Activated naive CD8-positive, alpha-beta T cell treated with anti-CD3 and anti-CD28 coated beads, Interleukin-2, amount 10 ng/mL, durations not matched to agents 7 days and 5 days (primary cell): ENCODE results near the gene ZNRD2. TPM values are rescaled to one million over a fixed set of nuclear protein-coding genes. Genes with fewer than 3 reads are reported as not detected.

Experiments
- ATAC-seq: fragments of 150-1000 bp; cut with Tn5 transposase; one replicate; pipeline ENCODE4 v1.10.0; 2021; ENCODE audit warnings: low read depth, moderate library complexity
- POLR2A ChIA-PET: fragments of 350-600 bp; sonication (Branson Sonifier 250); formaldehyde crosslinking; loops from one replicate; lab custom pipeline; 2021; ENCODE audit warnings: antibody characterized with exemption; lab: Charles Lee
- DNase-seq: peaks from one replicate; pipeline ENCODE4 v3.0.0; 2021
- H3K27ac Mint-ChIP-seq: one replicate; pipeline ENCODE4 v1.8.0; 2022; ENCODE audit warnings: mild to moderate bottlenecking, mixed read lengths
- H3K27me3 Mint-ChIP-seq: one replicate; pipeline ENCODE4 v1.8.0; 2022; ENCODE audit warnings: mild to moderate bottlenecking, moderate library complexity, mixed read lengths
- H3K36me3 Mint-ChIP-seq: one replicate; pipeline ENCODE4 v1.8.0; 2021; ENCODE audit warnings: mild to moderate bottlenecking, mixed read lengths
- H3K4me1 Mint-ChIP-seq: one replicate; pipeline ENCODE4 v1.8.0; 2021; ENCODE audit warnings: mixed read lengths
- H3K4me3 Mint-ChIP-seq: one replicate; pipeline ENCODE4 v1.8.0; 2022; ENCODE audit warnings: mild to moderate bottlenecking, moderate library complexity, mixed read lengths
- H3K9me3 Mint-ChIP-seq: one replicate; pipeline ENCODE4 v1.8.0; 2021; ENCODE audit warnings: mixed read lengths
- total RNA-seq, 2 experiments: library from RNA; stranded (reverse); gene quantifications; one replicate each; pipeline ENCODE4 v1.2.3, GENCODE V29; 2021

Gene ZNRD2
- total RNA-seq, 2 experiments from 2014 or later = 27.2 to 30.0 TPM

GRCh38 chr11:65529475-65530156 lies 40.7 kb upstream of the ZNRD2 start:
- Mint-ChIP-seq H3K36me3 (peaks cover 16% of the 10 kb centered on the region), H3K4me1 (peaks cover 23% of the 10 kb centered on the region), H3K9me3 (no peaks in the 10 kb centered on the region), H3K4me3 (no peak overlapping the region), H3K27me3 (no peaks in the 10 kb centered on the region), H3K27ac (peak overlapping the region; percentile 79)
- ATAC-seq (no peak), DNase-seq (no peak)
- POLR2A ChIA-PET = interaction anchor here (1.2 to 2.2 kb wide), 3 partner anchors 9 to 22 kb away, joined by 3 to 7 read pairs (median 4); no protein-coding TSS in a partner anchor

GRCh38 chr11:65530157-65530496 lies 40.1 kb upstream of the ZNRD2 start:
- Mint-ChIP-seq H3K4me1 (peaks cover 23% of the 10 kb centered on the region), H3K36me3 (peaks cover 18% of the 10 kb centered on the region), H3K9me3 (no peaks in the 10 kb centered on the region), H3K27ac (peak overlapping the region; percentile 79), H3K4me3 (no peak overlapping the region), H3K27me3 (no peaks in the 10 kb centered on the region)
- POLR2A ChIA-PET = interaction anchor here (1.2 to 2.2 kb wide), 3 partner anchors 8 to 22 kb away, joined by 3 to 7 read pairs (median 4); no protein-coding TSS in a partner anchor
- DNase-seq (no peak), ATAC-seq (peak; percentile 83)

GRCh38 chr11:65532388-65533064 lies 37.8 kb upstream of the ZNRD2 start:
- Mint-ChIP-seq H3K4me3 (no peak overlapping the region), H3K9me3 (no peaks in the 10 kb centered on the region), H3K27ac (no peak overlapping the region), H3K27me3 (no peaks in the 10 kb centered on the region), H3K4me1 (peaks cover 16% of the 10 kb centered on the region), H3K36me3 (peaks cover 16% of the 10 kb centered on the region)
- POLR2A ChIA-PET = interaction anchor here (0.6 kb wide), 1 partner anchor 63 kb away, joined by 3 read pairs; no protein-coding TSS in a partner anchor
- no peak for DNase-seq
- no peak for ATAC-seq

- Mint-ChIP-seq H3K4me3 (no peak overlapping the region), H3K4me1 (peaks cover 5% of the 10 kb centered on the region), H3K36me3 (peaks cover 10% of the 10 kb centered on the region), H3K27ac (no peak overlapping the region), H3K9me3 (no peaks in the 10 kb centered on the region), H3K27me3 (no peaks in the 10 kb centered on the region)
- DNase-seq = no peak
- POLR2A ChIA-PET = no interaction called here
- ATAC-seq = no peak
These were observed 35.2 kb upstream of the ZNRD2 start for GRCh38 chr11:65535102-65535501.

GRCh38 chr11:65536412-65537295 lies 33.6 kb upstream of the ZNRD2 start:
- Mint-ChIP-seq H3K27ac (peak overlapping the region; percentile 0), H3K27me3 (no peaks in the 10 kb centered on the region), H3K4me3 (no peak overlapping the region), H3K36me3 (peaks cover 6% of the 10 kb centered on the region), H3K9me3 (no peaks in the 10 kb centered on the region), H3K4me1 (peaks cover 3% of the 10 kb centered on the region)
- POLR2A ChIA-PET = interaction anchor here (0.7 to 2.2 kb wide), 3 partner anchors 12 to 78 kb away, joined by 3 to 11 read pairs (median 3); partner anchors contain the start of gene SCYL1
- DNase-seq (no peak), ATAC-seq (no peak)

GRCh38 chr11:65537296-65537597 lies 33.0 kb upstream of the ZNRD2 start:
- no peak overlapping the region for H3K27ac Mint-ChIP-seq
- POLR2A ChIA-PET = interaction anchor here (1.1 to 2.2 kb wide), 3 partner anchors 10 to 35 kb away, joined by 4 to 11 read pairs (median 6); partner anchors contain the start of genes FAM89B and SCYL1
- no peak for DNase-seq
- ATAC-seq = no peak
- no peaks in the 10 kb centered on the region for H3K9me3 Mint-ChIP-seq
- peaks cover 6% of the 10 kb centered on the region for H3K36me3 Mint-ChIP-seq
- H3K27me3 Mint-ChIP-seq = no peaks in the 10 kb centered on the region
- H3K4me1 Mint-ChIP-seq = peaks cover 3% of the 10 kb centered on the region
- no peak overlapping the region for H3K4me3 Mint-ChIP-seq

GRCh38 chr11:65537620-65538231 lies 32.6 kb upstream of the ZNRD2 start:
- Mint-ChIP-seq H3K9me3 (no peaks in the 10 kb centered on the region), H3K4me3 (no peak overlapping the region), H3K27ac (no peak overlapping the region), H3K4me1 (peaks cover 3% of the 10 kb centered on the region), H3K36me3 (peaks cover 6% of the 10 kb centered on the region), H3K27me3 (no peaks in the 10 kb centered on the region)
- ATAC-seq = no peak
- POLR2A ChIA-PET = interaction anchor here (1.1 to 2.2 kb wide), 4 partner anchors 8 to 35 kb away, joined by 4 to 11 read pairs (median 5); partner anchors contain the start of genes FAM89B and SCYL1
- DNase-seq = no peak

GRCh38 chr11:65538232-65538914 lies 31.9 kb upstream of the ZNRD2 start:
- Mint-ChIP-seq H3K4me3 (no peak overlapping the region), H3K4me1 (peaks cover 3% of the 10 kb centered on the region), H3K36me3 (peaks cover 5% of the 10 kb centered on the region), H3K9me3 (no peaks in the 10 kb centered on the region), H3K27me3 (no peaks in the 10 kb centered on the region), H3K27ac (no peak overlapping the region)
- POLR2A ChIA-PET = interaction anchor here (1.1 to 5.1 kb wide), 5 partner anchors 8 to 50 kb away, joined by 4 to 36 read pairs (median 6); partner anchors contain the start of genes FAM89B and SCYL1
- ATAC-seq (no peak), DNase-seq (no peak)

GRCh38 chr11:65538915-65539743 lies 31.1 kb upstream of the ZNRD2 start:
- H3K36me3 Mint-ChIP-seq = peaks cover 5% of the 10 kb centered on the region
- no peak for ATAC-seq
- no peak overlapping the region for H3K27ac Mint-ChIP-seq
- no peaks in the 10 kb centered on the region for H3K27me3 Mint-ChIP-seq
- no peaks in the 10 kb centered on the region for H3K9me3 Mint-ChIP-seq
- DNase-seq = no peak
- POLR2A ChIA-PET = interaction anchor here (0.8 to 5.1 kb wide), 11 partner anchors 10 to 124 kb away, joined by 3 to 51 read pairs (median 7); partner anchors contain the start of genes FAM89B, KCNK7, MALAT1 and PCNX3
- H3K4me1 Mint-ChIP-seq = peaks cover 3% of the 10 kb centered on the region
- no peak overlapping the region for H3K4me3 Mint-ChIP-seq

- DNase-seq = no peak
- H3K27ac Mint-ChIP-seq = peak overlapping the region; percentile 65
- peaks cover 3% of the 10 kb centered on the region for H3K4me1 Mint-ChIP-seq
- H3K36me3 Mint-ChIP-seq = no peaks in the 10 kb centered on the region
- peak; percentile 69 for ATAC-seq
- H3K4me3 Mint-ChIP-seq = peak overlapping the region; percentile 83
- H3K9me3 Mint-ChIP-seq = no peaks in the 10 kb centered on the region
- POLR2A ChIA-PET = interaction anchor here (0.5 to 5.1 kb wide), 17 partner anchors 10 to 123 kb away, joined by 3 to 51 read pairs (median 8); partner anchors contain the start of genes EHBP1L1, FAM89B, KCNK7 and MALAT1
- H3K27me3 Mint-ChIP-seq = no peaks in the 10 kb centered on the region
These were observed 30.5 kb upstream of the ZNRD2 start for GRCh38 chr11:65539744-65540289.
